DMS153 treated with DMSO at 0.1 percent for 48 hours (cell line): ENCODE data around the gene VAPB.

Experiments used
- DNase-seq: peaks from one replicate; lab custom pipeline; 2025; ENCODE audit not compliant: unreplicated experiment; lab: John Stamatoyannopoulos, UW

VAPB gene

DNA sequence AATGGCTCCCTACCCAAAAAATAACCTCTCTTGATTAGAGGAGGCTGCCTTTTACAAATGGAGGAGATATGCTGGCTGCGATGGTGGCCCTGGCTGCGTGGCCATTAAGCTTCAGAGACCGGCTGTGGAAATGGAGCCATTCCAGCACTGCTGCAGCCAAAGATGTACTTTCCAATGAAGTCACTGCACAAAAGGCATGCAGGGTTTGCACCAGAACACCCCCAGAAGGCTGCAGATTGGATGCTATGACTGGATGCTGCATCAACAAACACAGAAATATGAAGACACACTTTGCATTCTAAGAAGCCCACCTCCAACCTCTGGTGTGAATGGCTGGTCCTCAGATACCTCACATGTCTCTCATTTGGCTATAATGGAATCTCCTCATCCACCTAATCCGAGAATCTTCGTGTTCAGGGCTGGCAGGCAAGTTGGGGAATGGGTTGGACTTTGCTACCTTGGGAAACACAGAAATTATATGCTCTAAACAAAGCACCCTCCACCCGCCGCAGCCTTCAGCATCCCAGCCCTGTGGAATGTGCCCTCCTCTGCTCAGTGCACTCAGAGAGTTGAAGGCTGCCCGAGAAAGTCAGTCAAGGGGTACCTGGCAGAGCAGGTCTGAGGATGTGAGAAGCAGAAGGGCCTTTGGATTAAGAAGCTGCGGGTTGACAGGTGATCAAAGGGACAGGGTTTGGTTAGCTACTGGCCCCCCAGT lies 90.9 kb downstream of the VAPB start:
- no peak for DNase-seq

- no peak for DNase-seq
Observed at GRCh38 chr20:58480551-58481336, 91.7 kb downstream of the VAPB start.

DNA sequence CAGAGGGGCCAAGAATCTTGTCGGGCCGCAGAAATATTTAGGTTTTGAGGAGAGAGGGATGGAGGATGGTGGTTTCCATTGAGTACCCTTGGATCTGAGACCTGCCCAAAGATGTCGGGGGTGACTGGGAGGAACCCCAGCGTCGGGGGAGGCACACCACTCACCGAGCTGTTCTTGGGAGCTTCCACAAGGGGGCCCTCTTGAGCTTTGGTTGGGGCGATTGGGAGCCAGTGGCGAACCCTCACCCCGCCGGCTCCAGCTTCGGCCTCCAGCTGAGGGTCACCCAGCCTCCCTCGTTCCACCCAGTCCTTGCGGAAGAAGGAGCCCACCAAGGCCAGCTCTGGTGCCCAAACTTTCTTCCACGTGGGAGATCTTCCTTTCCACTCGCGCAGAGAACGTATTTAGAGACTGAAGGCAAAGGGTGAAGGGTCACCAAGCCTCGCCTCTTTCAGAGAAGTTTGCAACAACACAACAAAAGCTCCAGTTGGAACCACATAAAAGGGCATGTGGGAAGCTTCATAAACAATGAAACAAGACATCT lies 92.5 kb downstream of the VAPB start:
- DNase-seq, result no peak

DNA sequence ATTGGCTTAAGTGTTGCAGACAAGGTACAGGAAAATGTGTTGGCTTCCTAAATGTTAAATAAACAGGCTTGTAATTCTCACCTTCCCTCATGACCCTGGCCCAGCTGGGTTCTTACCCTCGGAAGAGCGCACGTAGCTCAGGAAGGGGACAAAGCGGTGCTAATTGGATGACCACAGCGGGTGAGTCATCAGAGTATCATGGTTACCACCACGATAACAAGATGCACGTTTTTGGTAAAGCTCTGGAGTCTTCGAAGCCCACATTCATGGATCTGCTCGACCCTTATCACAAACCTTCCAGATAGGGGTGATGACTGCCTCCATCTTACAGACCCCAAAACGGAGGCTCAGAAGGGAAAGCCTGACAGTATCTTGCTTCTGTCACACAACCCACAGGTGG lies 93.4 kb downstream of the VAPB start:
- no peak for DNase-seq

GRCh38 chr20:58483051-58483450 lies 94.0 kb downstream of the VAPB start:
- DNase-seq, result no peak

DNA sequence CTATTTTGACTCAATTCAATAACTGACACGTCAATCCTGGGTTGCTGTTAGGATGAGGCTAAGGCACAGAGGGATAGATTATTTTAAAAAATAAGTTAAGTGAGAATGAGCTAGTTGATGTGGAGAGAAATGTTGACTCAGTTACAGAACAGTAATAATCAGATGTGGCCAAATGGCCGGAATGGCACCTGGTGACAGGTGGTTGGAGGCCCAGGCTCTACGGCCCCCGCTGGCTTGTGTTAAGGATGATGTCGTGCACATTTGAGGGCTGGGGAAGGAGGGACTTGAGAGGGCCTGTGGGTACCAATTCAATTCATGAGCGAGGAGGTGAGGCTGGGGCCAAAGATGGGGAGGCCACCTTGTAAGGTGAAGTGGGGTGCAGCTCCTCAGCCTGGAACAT lies 94.4 kb downstream of the VAPB start:
- DNase-seq, result no peak

DNA sequence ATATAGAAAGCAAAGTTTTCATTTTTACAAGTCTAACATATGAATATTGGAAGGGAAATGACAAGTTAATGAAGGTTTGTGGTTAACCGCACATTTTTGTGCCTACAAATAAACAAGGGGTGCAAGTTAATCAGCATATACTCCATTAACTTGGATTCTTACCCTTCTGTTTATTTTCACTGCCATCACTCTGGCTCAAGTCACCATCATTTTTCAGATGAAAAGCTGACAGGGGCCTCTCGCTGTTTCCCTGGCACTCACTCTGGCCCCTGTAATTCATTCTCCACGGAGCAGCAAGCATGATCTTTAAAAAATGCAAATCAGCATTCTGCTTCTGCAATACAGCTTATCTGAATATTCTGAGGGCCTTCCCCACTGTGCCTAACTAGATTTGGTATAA lies 96.4 kb downstream of the VAPB start:
- DNase-seq, result no peak

- DNase-seq, result no peak
Observed at GRCh38 chr20:58486207-58486606, 97.2 kb downstream of the VAPB start.

- no peak for DNase-seq
Observed at GRCh38 chr20:58492074-58492718, 103.2 kb downstream of the VAPB start.

- no peak for DNase-seq
Observed at GRCh38 chr20:58492795-58493524, 103.9 kb downstream of the VAPB start.

DNA sequence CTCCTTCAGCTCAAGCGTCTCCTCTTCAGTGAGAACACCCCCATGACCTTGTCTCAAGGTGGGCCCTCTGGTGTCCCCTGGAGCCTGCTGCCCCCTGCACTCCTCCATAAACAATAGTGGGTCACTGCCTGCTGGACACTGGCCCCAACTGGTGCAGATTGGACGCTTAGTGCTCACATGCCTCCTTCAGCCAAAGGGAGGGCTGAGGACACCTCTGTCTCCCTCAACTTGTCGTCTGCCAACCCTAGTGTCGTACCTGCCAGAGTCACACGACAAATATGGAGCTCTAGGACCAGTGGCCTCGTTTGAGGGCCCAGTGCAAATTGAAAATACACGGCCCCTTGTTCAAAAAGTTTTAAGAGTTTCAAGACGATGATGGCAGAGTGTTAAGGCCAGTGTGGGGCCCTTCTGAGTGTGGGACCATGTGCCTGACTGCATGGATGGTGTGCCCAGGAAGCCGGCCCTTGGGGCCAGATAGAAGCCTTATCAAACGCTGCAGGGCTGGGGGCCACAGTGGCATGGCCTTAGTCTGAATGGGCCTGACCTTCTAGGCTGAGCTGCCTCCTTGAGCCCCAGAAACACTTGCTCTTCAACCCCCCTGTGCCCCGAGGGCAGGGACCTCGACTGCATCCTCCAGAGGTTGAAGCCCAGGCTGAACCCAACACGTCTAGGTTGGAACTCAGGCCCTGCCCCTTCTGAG lies 106.0 kb downstream of the VAPB start:
- DNase-seq, result no peak

GRCh38 chr20:58495623-58496428 lies 106.8 kb downstream of the VAPB start:
- DNase-seq, result no peak

DNA sequence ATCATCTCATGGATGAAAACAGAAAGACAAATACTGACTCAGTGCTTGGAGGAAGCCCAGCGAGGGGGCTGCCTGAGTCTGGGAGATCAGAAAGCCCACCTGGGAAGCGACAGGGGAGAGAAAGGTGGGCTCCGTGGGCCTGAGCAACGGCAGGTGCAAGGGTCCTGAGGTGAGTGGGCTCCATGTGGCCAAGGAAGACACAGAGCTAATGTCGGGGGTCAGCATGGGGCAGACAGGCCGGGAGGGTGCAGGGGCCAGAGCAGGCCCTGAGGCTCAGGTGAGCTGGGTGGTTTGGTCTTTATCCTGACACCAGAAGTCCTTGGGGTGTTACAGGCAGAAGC lies 107.4 kb downstream of the VAPB start:
- DNase-seq, result no peak

GRCh38 chr20:58497076-58497641 lies 108.1 kb downstream of the VAPB start:
- no peak for DNase-seq

- DNase-seq, result no peak
Observed at GRCh38 chr20:58497724-58498469, 108.9 kb downstream of the VAPB start.

DNA sequence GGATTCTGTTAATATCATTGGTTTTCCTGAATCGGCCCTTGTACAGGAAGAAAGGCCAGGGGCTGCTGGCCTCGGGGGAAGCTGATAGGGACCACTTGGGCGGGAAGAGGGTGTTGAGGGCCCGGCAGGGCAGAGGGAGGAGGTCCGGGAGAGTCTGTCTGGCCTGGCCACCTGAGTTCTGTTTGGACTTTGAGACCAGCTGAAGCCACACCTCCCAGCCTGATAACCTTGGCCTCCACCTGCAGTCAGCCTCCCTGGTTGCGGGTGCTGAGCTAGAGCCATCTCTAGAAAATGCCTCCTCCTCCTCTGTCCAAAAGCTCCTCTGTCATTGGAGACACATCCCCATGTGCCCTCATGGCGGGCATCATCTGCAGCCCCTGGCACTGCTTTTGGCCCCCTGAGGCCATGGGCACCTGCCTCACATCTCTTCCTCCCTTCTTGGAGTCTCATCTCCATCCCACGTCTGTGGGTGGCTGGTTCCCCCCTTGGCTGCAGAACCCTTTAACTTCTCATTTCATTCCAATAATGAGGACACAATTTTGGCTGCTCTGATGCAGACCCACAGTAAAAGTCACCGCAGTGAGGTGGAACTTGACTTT lies 109.5 kb downstream of the VAPB start:
- no peak for DNase-seq

GRCh38 chr20:58500256-58500655 lies 111.2 kb downstream of the VAPB start:
- no peak for DNase-seq
